Measurements from ENCODE around the gene LDLRAD1. TPM values are rescaled to one million over a fixed set of nuclear protein-coding genes. Genes with fewer than 3 reads are reported as not detected.
"Not testable (repeated sequence)": the region's sequence is repeated elsewhere in the genome, so short reads cannot be mapped to it uniquely, and the experiment has no call there.

Gene LDLRAD1
- total RNA-seq, 1 experiment from 2014 or later, result 1.6 TPM

DNA sequence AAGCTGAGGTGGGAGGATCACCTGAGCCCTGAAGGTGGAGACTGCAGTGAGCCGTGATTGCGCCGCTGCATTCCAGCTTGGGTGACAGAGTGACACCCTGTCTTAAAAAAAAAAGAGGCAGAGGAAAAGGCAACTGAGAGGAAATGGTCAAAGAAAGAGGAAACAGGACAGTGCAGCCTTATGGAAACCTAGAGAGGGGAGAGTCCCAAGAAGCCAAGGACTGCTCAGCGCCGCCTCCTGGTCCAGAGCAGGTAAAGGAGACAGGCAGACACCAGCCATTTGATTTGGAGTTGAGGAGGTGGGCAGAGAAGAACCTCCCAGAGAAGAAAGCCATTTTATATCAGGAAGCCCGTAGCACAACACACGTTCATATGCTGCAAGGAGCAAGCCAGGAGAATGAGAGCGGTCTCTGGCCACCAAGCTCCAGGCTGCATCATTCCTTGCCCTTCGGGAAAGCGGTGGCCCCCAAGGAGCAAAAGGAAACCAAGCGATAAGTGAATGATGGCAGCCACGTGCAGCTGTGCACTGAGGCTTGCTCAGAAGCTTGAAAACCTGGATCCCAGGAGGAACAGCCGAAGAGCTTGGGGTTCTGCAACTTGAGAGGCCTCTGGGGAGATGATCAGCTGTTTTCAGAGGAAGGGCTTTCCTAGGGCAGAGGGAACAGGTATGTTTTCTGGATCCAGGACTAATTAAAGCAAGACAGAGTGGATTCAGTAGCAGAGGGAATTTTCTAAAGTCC lies 38.1 kb downstream of the LDLRAD1 start:
- Histone ChIP-seq H3K27me3 (ENCODE audit: insufficient read depth, low read depth) (no peaks in the 10 kb centered on the region), H3K36me3 (ENCODE audit: low read depth) (no peaks in the 10 kb centered on the region), H3K27ac (no peak overlapping the region), H3K4me2 (no peak overlapping the region), H3K79me2 (ENCODE audit: low read depth) (no peaks in the 10 kb centered on the region), H3K9me2 (ENCODE audit: insufficient read depth) (no peaks in the 10 kb centered on the region), H4K20me1 (ENCODE audit: insufficient read depth) (no peaks in the 10 kb centered on the region), H3K9me3 (ENCODE audit: insufficient read depth, low read depth) (no peaks in the 10 kb centered on the region), H3F3A (ENCODE audit: insufficient read depth, low read depth) (no peaks in the 10 kb centered on the region), H2AFZ (no peak overlapping the region), H3K4me1 (replicated peaks; ENCODE audit: insufficient read depth) (no peaks in the 10 kb centered on the region), H3K4me3 (no peak overlapping the region)
- CTCF ChIA-PET, result no interaction called here
- POLR2A ChIA-PET (ENCODE audit: unreplicated experiment), result interaction anchor here (0.6 kb wide), 2 partner anchors 602 to 1537 kb away, joined by 3 read pairs; no protein-coding TSS in a partner anchor
- intact Hi-C loops (cut with micrococcal nuclease; ENCODE audit: unreplicated experiment), result no loop called here
- no TSS peak for BruUV-seq (replicated peaks)
- TF ChIP-seq, protein P1, sequence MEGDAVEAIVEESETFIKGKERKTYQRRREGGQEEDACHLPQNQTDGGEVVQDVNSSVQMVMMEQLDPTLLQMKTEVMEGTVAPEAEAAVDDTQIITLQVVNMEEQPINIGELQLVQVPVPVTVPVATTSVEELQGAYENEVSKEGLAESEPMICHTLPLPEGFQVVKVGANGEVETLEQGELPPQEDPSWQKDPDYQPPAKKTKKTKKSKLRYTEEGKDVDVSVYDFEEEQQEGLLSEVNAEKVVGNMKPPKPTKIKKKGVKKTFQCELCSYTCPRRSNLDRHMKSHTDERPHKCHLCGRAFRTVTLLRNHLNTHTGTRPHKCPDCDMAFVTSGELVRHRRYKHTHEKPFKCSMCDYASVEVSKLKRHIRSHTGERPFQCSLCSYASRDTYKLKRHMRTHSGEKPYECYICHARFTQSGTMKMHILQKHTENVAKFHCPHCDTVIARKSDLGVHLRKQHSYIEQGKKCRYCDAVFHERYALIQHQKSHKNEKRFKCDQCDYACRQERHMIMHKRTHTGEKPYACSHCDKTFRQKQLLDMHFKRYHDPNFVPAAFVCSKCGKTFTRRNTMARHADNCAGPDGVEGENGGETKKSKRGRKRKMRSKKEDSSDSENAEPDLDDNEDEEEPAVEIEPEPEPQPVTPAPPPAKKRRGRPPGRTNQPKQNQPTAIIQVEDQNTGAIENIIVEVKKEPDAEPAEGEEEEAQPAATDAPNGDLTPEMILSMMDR (conservative IDR thresholded peaks at IDR 0.05), result no peak
- TF ChIP-seq EZH2 (IDR thresholded peaks at IDR 0.05; ENCODE audit: low read depth), result no peak
- DNase-seq, result no peak

DNA sequence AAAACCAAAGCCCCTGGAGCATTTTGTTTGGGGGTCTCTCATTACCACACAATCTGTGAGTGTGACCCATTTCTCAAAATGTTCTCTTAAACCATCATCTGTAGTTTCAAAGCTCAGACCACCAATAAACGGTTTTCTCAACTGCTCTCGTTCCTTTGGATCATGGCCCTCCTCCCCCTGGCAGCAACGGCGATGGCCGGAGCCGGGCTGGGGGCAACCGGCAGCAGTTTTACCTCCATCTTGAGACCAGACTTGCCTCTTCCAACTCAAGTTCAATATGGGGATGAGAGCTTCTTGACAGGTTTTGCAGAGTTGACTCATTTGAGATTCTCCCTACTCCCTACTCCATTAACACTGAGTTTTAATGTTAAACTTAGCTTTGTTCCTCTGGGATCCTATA lies 42.1 kb downstream of the LDLRAD1 start:
- Histone ChIP-seq H3K4me1 (replicated peaks; ENCODE audit: insufficient read depth) (no peaks in the 10 kb centered on the region), H3K4me3 (no peak overlapping the region), H2AFZ (no peak overlapping the region), H4K20me1 (ENCODE audit: insufficient read depth) (no peaks in the 10 kb centered on the region), H3K79me2 (ENCODE audit: low read depth) (no peaks in the 10 kb centered on the region), H3K27me3 (ENCODE audit: insufficient read depth, low read depth) (no peaks in the 10 kb centered on the region), H3K4me2 (no peak overlapping the region), H3F3A (ENCODE audit: insufficient read depth, low read depth) (no peaks in the 10 kb centered on the region), H3K27ac (no peak overlapping the region), H3K9me3 (ENCODE audit: insufficient read depth, low read depth) (no peaks in the 10 kb centered on the region), H3K36me3 (ENCODE audit: low read depth) (no peaks in the 10 kb centered on the region), H3K9me2 (ENCODE audit: insufficient read depth) (no peaks in the 10 kb centered on the region)
- POLR2A ChIA-PET (ENCODE audit: unreplicated experiment), result no interaction called here
- no peak for DNase-seq
- TF ChIP-seq, protein P1 (conservative IDR thresholded peaks at IDR 0.05), result no peak
- intact Hi-C loops (cut with micrococcal nuclease; ENCODE audit: unreplicated experiment), result no loop called here
- CTCF ChIA-PET, result no interaction called here
- BruUV-seq (replicated peaks), result no TSS peak

DNA sequence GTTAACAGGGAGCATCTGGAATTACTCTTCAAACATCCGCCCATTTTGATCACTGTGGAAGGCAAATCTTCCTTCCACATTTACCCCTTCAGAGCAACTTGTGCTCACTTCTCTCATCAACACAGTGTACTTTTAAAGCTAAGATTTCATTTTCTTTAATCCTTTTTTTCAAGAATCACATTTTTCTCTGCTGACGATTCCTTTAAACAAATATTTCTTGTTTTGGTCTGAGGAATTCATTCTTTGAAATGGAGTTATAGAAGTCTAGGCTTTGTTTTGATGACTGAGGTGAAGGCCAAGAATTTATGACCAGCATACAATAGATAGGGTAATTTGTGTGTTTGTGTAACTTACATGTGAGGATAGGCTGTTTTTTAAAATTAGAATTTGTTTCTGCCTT lies 46.3 kb downstream of the LDLRAD1 start:
- ChIA-PET CTCF (interaction anchor here (0.6 kb wide), 1 partner anchor 12 kb away, joined by 10 read pairs; no protein-coding TSS in a partner anchor), POLR2A (ENCODE audit: unreplicated experiment) (interaction anchor here (0.7 kb wide), 1 partner anchor 528 kb away, joined by 6 read pairs; no protein-coding TSS in a partner anchor)
- no peaks in the 10 kb centered on the region; the same call in 1 of the 2 replicates for H4K20me1 ChIP-seq (ENCODE audit: insufficient read depth)
- H3K79me2 ChIP-seq (ENCODE audit: low read depth), result no peaks in the 10 kb centered on the region
- no peak overlapping the region for H3K4me3 ChIP-seq
- no peaks in the 10 kb centered on the region for H3K4me1 ChIP-seq (replicated peaks; ENCODE audit: insufficient read depth)
- no TSS peak for BruUV-seq (replicated peaks)
- no peaks in the 10 kb centered on the region for H3K9me2 ChIP-seq (ENCODE audit: insufficient read depth)
- no peak overlapping the region for H2AFZ ChIP-seq
- no peaks in the 10 kb centered on the region for H3K27me3 ChIP-seq (ENCODE audit: insufficient read depth, low read depth)
- H3F3A ChIP-seq (ENCODE audit: insufficient read depth, low read depth), result 0 out of 2 replicates have a peak, but pooled peaks cover 3% of the 10 kb centered on the region
- intact Hi-C loops (cut with micrococcal nuclease; ENCODE audit: unreplicated experiment), result no loop called here
- no peak overlapping the region for H3K4me2 ChIP-seq
- no peak for TF ChIP-seq EZH2 (IDR thresholded peaks at IDR 0.05; ENCODE audit: low read depth)
- DNase-seq, result no peak
- no peaks in the 10 kb centered on the region for H3K9me3 ChIP-seq (ENCODE audit: insufficient read depth, low read depth)
- peaks cover 16% of the 10 kb centered on the region for H3K36me3 ChIP-seq (ENCODE audit: low read depth)
- no peak overlapping the region for H3K27ac ChIP-seq

DNA sequence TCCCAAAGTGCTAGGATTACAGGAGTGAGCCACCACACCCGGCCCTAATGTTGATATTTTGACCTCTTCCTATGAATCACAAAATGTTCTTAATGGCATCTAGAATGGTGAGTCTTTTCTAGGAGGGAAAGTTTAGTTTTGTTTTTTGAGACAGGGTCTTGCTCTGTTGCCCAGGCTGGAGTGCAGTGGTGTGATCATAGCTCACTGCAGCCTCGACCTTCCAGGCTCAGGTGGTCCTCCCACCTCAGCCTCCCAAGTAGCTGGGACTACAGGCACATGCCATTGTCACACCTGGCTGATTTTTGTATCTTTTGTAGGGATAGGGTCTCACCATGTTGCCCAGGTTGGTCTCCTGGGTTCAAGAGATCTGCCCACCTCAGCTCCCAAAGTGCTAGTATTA lies 48.7 kb downstream of the LDLRAD1 start:
- H3K9me3 ChIP-seq (ENCODE audit: insufficient read depth, low read depth); H3K4me3 ChIP-seq; H3K4me2 ChIP-seq; H4K20me1 ChIP-seq (ENCODE audit: insufficient read depth); CTCF ChIA-PET; H3K79me2 ChIP-seq (ENCODE audit: low read depth); H3K9me2 ChIP-seq (ENCODE audit: insufficient read depth); DNase-seq; H3F3A ChIP-seq (ENCODE audit: insufficient read depth, low read depth); POLR2A ChIA-PET (ENCODE audit: unreplicated experiment); H3K4me1 ChIP-seq (replicated peaks; ENCODE audit: insufficient read depth); BruUV-seq (replicated peaks); H2AFZ ChIP-seq; H3K27ac ChIP-seq; intact Hi-C loops (cut with micrococcal nuclease; ENCODE audit: unreplicated experiment); H3K27me3 ChIP-seq (ENCODE audit: insufficient read depth, low read depth): not testable (repeated sequence)
- H3K36me3 ChIP-seq (ENCODE audit: low read depth), result peaks cover 21% of the 10 kb centered on the region
